Measurements from ENCODE around the gene MAML3. TPM values are rescaled to one million over a fixed set of nuclear protein-coding genes. Genes with fewer than 3 reads are reported as not detected.

MAML3 gene
- total RNA-seq, 2 donors from 2014 or later = 2.6 to 5.8 TPM

DNA sequence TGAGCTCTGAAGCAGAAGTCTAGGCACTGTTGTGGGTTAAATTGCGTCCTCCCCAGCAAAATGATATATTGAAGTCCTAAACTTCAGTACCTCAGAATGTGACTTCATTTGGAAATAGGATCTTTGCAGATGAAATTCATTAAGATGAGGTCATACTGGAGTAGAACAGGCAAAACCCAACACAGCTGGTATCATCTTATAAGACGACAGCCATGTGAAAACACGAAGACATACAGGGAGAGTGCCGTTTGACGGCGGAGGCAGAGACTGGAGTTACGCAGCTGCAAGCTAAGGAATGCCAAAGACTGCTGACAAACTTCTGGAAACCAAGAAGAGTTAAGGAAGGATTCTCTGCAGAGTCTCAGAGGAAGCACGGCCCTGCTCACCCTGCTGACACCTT lies 241.5 kb downstream of the MAML3 start:
- H3K27ac ChIP-seq = peak overlapping the region in 1 of 2 donors; percentile 86
- no peak overlapping the region for H3K4me3 ChIP-seq
- no peaks in the 10 kb centered on the region for H3K36me3 ChIP-seq
- no peaks in the 10 kb centered on the region for H3K9me3 ChIP-seq
- peaks cover 0 to 41% of the 10 kb centered on the region in 2 donors for H3K4me1 ChIP-seq
- TF ChIP-seq, protein P1, sequence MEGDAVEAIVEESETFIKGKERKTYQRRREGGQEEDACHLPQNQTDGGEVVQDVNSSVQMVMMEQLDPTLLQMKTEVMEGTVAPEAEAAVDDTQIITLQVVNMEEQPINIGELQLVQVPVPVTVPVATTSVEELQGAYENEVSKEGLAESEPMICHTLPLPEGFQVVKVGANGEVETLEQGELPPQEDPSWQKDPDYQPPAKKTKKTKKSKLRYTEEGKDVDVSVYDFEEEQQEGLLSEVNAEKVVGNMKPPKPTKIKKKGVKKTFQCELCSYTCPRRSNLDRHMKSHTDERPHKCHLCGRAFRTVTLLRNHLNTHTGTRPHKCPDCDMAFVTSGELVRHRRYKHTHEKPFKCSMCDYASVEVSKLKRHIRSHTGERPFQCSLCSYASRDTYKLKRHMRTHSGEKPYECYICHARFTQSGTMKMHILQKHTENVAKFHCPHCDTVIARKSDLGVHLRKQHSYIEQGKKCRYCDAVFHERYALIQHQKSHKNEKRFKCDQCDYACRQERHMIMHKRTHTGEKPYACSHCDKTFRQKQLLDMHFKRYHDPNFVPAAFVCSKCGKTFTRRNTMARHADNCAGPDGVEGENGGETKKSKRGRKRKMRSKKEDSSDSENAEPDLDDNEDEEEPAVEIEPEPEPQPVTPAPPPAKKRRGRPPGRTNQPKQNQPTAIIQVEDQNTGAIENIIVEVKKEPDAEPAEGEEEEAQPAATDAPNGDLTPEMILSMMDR (IDR thresholded peaks at IDR 0.05) = no peak
- H3K27me3 ChIP-seq = no peaks in the 10 kb centered on the region
- DNase-seq (ENCODE audit: low spot score) = no peak

DNA sequence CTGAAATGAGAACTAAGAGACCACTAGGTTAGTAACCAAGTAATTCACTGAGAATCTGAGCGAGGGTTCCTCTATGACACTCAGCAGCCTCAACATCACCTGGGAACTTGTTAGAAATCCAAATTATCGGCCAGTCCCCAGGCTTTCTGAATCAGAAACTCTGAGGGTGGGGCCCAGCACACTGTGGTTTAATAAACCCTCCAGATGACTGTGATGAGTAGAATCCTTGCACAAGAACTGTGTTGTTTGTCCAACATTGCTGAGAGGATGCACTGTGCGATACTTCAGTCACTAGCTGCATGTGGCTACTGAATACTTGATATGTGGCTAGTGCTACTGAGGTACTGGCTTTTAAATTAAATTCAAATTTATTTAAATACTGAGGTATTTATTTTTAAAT lies 243.9 kb downstream of the MAML3 start:
- Histone ChIP-seq H3K4me3 (no peak overlapping the region), H3K36me3 (no peaks in the 10 kb centered on the region), H3K4me1 (peaks cover 0 to 41% of the 10 kb centered on the region in 2 donors), H3K27me3 (no peaks in the 10 kb centered on the region), H3K27ac (no peak overlapping the region), H3K9me3 (no peaks in the 10 kb centered on the region)
- DNase-seq (ENCODE audit: low spot score) = no peak
- TF ChIP-seq, protein P1 (IDR thresholded peaks at IDR 0.05) = no peak

DNA sequence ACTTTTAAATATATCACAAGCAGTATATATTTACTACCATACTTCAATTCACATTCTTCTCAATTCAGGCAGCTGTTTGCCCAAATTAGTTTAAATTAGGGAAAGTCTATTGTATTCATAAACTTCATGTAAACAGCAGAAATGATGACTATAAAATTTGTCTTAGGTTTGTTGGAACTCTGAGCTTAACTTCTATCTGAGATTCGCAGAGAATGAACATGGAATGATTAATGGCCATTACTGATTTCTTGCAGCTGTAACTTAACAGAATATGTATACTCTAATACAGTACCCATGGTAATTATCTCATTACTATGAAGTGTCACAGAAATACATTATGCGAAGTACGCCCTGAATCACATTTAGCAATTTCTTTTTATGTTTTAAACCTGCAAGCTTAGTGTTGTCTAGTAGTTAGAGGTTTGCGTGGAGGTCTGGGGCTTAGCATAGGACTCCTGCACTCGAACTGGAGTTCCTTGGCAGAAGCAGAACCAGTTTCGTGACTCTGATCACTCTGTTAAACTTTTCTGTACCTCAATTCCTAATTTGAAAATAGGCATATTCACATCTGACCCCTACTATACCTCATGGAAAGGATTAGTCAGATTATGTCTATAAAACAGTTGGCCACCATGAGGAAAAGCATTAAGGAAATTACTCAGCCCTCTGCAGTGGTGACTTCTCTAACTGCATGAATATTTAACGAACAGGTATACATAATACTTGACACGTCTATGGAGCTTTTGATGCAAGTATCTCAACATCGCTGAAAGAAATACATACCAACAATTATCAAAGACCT lies 245.1 kb downstream of the MAML3 start:
- H3K4me1 ChIP-seq = peaks cover 0 to 29% of the 10 kb centered on the region in 2 donors
- no peak overlapping the region for H3K27ac ChIP-seq
- DNase-seq (ENCODE audit: low spot score) = no peak
- TF ChIP-seq, protein P1 (IDR thresholded peaks at IDR 0.05) = no peak
- no peaks in the 10 kb centered on the region for H3K9me3 ChIP-seq
- H3K4me3 ChIP-seq = no peak overlapping the region
- no peaks in the 10 kb centered on the region for H3K36me3 ChIP-seq
- no peaks in the 10 kb centered on the region for H3K27me3 ChIP-seq

DNA sequence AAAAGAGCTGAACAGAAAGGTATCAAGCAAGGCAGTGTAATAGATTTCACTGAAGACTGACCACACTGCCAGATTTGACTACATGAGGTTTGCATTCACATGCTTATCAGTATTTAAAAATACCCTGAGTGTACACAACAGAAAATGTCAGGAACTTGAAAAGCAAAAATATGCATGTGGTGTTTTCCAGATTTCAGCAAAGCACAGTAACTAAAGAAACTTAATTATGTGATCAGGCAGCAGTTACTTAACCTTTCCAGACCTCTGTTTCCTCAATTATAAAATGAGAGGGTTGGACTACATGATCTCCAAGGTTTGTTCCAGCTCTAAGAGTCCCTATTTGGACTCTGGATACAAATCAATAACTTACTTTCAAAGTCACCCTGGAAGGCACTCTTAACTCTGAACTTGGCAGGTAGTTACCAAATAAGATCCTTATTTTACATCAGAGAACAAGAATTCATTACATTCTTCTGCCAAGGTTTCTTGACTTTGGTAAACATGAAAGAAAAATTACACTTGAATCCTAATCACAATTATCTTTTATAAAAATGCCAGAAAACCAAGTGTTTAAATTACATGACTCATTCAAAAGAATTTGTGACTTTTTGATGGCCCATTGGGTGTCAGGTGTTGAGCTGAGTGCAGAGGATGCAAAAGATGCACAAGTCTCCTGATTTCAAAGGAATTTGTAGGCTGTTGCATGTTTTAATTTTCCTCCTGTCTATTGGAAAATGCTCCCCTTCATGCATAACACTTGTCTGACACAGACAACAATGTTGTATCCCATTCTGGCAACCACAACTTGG lies 246.8 kb downstream of the MAML3 start:
- no peaks in the 10 kb centered on the region for H3K27me3 ChIP-seq
- no peaks in the 10 kb centered on the region for H3K9me3 ChIP-seq
- H3K4me1 ChIP-seq = peaks cover 0 to 15% of the 10 kb centered on the region in 2 donors
- no peak overlapping the region for H3K27ac ChIP-seq
- TF ChIP-seq, protein P1 (IDR thresholded peaks at IDR 0.05) = no peak
- DNase-seq (ENCODE audit: low spot score) = no peak
- H3K4me3 ChIP-seq = no peak overlapping the region
- H3K36me3 ChIP-seq = no peaks in the 10 kb centered on the region

DNA sequence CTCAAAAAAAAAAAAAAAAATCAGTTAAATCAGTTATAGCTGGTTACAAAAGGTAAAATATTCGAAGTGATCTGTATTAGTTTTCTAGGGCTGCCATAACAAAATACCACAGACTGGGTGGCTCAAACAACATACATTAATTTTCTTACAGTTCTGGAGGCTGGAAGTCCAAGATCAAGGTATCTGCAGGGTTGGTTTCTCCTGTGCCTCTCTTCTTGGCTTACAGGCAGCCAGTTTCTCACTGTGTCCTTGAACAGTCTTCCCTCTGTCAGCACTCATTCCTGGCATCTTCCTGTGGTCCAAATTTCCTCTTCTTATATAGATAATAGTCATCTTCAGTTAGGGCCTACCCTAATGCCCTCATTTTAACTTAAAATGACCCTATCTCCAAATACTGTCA lies 248.5 kb downstream of the MAML3 start:
- no peaks in the 10 kb centered on the region for H3K9me3 ChIP-seq
- no peaks in the 10 kb centered on the region for H3K36me3 ChIP-seq
- no peak overlapping the region for H3K27ac ChIP-seq
- peaks cover 0 to 19% of the 10 kb centered on the region in 2 donors for H3K4me1 ChIP-seq
- TF ChIP-seq, protein P1 (IDR thresholded peaks at IDR 0.05) = no peak
- DNase-seq (ENCODE audit: low spot score) = no peak
- no peak overlapping the region for H3K4me3 ChIP-seq
- H3K27me3 ChIP-seq = no peaks in the 10 kb centered on the region
